IPS DF 4.7 (cell line): Measurements from ENCODE around the gene TRMT61A.

Source experiments
- DNase-seq: peaks from one replicate; pipeline ENCODE4 v3.0.0-alpha.2; 2013; ENCODE audit warnings: low spot score; ENCODE audit errors: extremely low read depth

Gene TRMT61A

DNA sequence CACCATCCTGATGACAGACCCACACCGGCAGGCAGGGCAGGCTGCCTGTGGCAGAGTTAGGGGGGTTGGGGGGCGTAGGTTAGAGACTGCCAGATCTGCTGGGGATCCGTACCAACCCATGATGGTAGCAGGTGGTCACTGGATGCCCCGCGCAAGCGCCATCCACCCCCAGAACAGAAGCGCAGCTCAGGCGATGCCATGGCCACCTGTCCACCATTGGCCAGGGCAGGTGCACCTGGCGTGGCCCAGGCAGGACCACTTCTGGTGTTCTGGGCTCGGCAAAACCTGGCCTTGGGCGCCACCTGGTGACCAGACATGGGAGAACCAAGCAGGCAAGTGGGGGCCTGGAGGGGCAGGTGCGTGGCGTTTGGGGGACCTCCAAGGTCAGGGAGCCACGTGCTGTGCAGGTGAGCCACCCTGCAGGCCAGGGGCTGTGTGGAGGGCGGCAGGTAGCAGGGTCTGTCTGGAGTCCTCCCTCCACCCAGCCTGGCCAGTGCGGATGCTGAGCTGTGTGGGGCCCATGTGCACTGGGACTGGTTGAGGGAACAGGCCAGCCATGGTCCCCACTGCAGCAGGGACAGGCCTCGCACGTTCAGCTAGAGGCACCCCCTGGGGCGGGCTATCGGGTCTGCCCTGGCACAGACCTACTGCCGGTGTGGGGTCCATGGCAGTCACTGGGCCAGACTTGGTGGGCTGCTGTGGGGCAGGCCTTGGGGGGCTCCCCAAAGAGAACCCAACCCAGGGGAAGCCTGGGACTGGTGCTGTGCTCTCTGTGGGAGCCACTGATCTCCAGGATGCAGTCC lies 17.9 kb downstream of the TRMT61A start:
- DNase-seq: no peak

DNA sequence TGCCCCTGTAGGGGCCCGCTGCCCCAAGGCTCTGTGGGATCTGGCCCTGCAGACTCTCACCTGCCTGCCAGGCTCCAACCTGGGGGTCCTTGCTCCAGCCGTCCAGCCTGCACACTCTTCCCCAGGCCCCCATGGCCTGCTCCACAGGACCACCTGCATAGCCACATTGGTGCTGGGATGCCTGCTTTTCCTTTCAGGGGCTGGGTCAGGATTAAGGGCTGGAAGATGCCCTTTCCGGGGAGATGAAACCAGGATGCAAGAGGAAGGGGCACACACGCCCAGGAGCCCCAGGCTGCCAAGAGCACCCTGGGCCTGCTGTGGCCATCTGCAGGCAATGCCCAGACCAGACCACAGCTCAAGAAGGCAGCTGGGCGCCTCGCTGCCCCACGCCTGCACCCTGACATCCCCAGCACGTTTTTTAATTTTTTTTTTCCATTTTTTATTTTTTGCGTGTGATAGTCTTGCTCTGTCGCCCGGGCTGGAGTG lies 18.5 kb downstream of the TRMT61A start:
- DNase-seq: no peak

DNA sequence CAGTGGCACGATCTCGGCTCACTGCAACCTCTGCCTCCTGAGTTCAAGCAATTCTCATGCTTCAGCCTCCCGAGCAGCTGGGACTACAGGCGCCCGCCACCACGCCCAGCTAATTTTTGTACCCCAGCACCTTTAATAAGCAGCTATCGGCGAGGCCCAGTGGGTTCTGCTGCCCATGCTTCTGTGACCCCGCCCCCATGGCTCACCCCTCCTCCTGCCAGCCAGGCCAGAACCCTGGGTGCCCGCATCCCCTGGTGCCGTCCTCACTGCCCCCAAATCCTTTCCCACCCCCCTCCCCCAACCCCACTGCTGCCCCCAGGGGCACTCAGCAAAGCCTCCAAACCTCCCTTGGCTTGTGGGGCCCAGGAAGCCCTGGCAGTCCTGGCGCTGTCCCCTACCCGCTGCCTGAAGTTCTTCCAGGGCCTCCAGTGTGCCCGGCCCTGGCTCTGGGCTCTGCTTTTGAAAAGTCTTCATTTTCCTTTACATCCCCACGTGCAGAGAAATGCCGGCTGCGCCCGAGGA lies 19.0 kb downstream of the TRMT61A start:
- no peak for DNase-seq

DNA sequence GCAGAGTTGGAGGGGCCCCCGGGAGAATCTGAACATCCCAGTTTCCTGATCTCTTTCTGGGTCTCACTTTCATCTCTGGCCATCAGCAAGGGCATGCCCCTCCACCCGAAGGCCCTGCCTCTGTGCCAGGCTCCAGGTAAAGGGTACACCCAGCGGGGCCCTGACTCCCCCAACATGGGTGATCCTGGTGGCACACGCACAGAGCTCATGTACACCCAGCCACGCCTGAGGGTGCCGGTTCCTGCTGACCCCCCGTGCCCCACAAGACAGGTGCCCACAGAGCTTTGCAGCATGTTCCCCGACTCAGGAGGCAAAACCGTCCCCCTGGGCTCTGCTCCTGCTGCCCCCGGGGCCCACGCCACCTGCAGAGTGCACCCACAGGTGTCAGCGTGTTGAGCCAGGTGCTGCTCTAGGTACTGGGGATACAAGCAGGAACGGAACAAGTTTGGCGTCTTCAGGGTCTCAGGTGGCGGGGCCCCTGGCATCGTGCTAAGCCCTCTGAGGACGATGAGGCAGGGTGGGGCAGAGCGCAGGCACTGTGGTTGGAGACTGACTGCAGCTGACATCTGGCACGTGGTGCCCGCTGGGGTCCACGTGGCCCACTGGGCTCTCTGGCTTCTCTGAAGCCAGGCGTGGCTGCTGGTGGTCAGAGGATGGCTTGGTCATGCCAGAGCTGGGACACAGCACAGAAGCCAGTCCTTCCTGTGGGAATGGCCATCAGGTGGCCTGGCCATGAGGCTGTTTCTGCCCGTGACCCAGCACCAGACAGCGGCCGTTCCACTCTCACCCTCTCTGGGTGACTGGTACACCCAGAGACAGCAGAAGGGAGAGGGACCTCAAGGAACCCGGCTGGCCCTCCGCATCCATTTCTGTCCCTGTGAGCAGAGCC lies 19.7 kb downstream of the TRMT61A start:
- DNase-seq: no peak

DNA sequence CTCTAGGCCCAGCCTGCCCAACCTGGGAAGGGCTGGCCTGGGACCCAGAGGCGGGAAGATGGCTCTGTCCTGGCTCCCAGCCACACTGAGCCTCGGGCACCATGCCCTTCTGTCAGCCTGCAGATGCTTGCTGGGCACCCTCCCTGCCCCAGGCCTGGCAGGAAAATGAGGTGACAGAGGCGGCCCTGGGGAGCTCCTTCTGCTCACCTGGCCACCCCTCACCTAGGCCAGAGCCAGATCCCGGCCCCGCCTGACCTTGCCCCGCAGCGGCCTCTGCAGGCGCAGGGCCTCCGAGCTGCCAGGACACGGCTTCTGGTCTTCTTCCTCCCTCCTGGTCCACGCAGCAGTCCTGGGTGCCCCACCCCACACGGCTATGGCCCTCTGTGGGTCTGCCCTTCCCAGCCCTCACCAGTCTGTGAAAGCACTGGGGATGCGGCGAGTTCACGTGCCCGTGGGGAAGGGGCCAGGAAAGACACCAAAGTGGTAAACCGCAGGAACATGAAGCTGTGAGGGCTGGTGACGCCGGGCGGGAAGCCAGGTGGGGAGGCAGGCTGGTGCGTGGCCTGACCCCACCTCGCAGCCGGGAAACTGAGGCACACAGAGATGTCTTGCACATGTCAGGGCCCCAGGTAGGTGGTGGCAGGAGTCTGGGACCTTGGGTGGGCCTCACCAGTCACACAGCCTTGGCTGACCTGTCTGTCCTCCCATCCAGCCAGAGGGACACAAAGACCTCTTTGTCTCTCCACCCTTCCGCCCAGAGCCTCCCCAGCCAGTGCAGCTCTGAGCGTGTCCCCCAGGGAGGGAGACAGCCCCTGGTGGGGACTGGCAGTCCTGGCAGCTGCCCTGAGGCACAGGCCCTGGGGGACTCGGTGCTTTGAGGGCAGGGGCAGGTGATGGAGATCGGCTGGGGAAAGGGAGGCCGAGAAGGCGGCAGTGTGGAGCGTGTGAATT lies 20.6 kb downstream of the TRMT61A start:
- DNase-seq: no peak

DNA sequence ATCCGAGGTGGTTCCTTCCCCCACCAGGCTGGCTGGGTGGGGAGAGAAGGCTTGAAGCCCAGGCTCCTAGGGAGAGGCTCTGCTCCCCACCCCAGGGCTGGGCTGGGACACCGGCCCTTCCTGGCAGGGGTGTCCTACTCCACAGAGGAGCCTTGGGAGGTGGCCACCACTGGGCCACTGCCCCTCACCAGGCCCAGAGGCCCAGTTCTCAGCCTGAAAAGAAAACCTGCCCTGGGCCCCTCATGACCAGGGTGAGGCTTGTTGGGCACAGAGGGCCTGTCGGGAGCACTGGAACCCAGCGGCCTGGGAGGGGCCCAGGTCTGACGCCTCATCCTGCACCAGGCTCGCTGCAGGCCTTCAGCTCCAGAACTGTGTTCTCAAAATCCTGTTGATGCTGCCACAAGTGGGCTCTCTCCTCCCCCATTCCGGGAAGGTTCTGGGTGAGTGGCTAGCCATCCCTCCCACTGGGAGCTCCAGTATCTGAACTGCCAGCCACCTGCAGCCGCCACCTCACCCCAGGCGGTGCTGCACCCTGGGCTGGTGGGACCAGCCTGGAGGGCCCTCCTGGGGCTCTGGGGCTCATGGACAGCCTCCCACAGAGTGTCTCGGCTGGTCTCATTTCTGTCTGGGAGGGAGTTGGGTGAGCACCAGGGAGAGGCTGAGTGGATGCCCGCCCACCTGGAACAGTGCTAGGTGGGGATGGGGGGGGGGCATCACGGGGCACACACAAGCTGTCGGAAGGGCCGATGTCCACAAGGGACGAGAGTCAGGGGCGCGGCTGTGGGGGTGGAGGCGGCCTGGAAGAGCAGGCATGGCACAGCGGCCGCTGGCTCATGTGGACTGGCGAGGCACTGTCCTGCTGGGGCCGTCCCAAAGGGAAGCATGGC lies 21.7 kb downstream of the TRMT61A start:
- no peak for DNase-seq

DNA sequence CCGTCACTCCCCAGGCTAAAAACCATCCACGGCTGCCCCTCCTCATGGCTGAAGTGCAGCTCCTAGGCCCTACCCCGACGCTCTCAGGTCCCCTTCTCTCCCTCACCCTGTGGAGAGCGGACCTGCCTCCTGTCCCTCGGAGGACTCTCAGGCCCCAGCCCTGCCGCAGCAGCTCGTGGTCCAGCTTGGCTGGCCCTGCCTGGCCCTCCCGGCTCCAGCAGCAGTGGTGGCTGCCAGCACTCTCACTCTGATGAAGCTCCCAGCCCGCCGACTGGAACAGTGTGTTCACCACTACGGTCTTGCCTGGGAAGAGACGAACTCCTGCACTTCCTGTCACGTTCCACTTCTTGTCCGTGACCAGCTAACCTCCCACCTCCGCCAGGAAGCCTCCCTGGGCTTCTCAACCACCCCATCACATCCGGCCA lies 22.4 kb downstream of the TRMT61A start:
- DNase-seq: no peak

DNA sequence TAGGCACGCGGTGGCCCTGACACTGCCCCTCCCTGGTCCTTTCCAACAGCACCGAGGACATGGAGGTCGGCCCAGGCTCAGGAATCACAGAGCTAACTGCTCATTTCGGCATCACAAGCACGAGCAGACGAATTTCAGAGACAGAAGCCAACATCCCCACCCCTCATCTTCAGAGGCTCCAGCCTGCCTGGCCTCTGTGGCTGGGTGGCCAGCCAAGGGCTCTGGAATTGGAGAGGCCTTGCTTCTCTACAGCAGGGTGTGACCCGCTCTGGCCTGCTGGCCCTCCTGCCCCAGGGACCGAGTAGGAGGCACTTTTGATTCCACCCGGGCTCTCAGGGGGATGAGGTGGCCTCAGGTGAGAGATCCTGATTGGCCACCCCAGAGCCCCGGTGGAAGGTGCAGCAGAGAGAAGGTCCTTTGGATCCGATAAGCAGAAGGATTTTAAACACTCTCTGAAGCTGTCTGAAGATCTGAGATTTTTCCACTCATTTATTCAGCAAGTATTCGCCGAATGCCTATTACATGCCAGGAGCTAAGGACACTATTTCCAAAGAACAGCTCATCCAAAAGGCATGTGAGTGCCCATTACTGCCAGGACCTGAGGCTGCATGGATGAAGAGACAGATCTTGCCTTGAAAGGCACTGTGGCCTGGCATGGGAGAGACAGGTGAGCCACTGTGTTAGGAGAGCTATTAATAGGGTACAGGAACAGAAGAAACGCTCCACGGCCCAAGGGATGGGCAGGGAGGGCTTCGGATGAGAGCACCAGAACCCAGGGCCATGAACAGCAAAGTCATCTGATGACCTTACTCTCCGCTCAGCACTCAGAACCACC lies 23.2 kb downstream of the TRMT61A start:
- no peak for DNase-seq

DNA sequence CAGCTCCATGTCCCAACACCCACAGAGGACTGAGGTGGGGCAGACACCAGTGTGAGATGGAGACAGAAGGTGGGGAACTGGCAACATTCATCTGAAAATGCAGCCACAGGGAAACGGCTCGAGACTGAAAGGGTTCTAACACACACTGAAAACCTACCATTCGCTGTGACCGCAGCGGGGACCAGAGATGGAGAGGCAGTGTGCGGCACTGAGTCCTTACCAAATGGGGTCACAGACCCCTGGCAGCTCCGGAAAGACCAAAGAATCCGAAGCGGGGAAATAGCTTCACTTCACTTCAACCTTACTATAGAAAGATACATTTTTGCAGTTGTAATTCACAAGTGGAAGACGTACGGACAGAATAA lies 23.8 kb downstream of the TRMT61A start:
- DNase-seq: no peak

DNA sequence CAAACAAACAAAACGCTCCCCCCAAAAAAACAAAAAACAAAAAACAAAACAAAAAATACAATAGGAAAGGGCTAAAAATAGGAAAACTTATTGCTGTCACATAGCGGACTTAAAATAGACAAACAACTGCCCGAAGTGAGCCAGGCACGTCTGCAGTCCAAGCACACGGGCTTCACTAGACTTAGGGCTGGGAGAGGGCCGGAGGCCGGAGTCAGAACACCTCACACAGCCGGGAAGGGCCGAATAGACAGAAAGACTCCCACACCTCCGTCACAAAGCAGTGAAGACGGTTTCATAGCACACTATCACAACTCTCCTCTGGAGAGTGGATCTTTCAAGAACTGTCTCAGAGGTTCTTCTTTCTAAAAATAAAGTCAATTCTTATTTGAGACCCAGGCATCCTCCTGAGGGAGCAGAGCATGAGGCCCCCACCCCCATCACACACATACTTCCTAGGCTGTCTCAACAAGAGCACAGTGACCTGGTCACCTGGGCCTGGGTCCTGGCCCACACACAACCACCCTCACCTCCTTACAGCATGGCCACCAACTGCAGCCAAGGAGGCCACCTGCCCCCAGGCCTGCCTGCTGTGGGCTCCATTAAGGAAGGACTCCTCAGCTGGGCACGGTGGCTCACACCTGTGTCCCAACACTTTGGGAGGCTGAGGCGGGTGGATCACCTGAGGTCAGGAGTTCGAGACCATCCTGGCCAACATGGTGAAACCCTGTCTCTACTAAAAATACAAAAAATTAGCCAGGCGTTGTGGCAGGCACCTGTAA lies 26.8 kb downstream of the TRMT61A start:
- no peak for DNase-seq

DNA sequence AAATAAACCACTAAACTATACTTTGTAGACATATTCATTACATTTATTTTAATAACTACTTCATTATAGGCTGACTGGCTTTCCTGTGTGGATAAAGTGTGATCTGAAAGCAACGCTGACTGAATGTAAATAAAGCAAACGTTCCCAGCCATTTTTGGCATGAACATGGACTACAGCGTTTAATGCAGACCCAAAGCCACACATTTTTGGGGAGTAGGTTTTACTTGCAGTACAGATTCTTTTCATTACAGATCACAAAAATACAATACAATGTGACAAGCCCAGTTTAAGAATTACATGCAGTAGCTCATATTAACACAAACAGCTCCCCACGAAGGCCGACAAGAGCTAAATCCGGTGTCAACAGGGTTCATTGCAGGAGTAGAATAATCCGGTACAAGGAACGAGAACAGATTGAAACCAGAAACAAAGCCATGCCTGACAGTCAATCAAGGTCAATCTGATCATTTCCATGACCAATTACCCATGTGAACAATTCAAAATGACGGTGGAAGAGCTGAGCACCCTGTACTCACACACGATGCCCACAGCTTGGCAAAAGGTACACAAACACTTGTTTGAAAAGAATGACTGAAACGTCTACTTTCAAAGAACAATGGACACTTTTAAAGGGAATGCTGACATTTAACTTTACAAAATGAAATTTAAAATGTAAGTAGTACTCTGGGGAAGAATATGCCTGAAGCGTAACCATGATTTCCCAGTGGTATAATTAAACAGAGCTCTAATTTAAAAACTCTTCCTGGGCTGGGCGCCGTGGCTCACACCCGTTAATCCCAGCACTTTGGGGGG lies 28.2 kb downstream of the TRMT61A start:
- DNase-seq: no peak

DNA sequence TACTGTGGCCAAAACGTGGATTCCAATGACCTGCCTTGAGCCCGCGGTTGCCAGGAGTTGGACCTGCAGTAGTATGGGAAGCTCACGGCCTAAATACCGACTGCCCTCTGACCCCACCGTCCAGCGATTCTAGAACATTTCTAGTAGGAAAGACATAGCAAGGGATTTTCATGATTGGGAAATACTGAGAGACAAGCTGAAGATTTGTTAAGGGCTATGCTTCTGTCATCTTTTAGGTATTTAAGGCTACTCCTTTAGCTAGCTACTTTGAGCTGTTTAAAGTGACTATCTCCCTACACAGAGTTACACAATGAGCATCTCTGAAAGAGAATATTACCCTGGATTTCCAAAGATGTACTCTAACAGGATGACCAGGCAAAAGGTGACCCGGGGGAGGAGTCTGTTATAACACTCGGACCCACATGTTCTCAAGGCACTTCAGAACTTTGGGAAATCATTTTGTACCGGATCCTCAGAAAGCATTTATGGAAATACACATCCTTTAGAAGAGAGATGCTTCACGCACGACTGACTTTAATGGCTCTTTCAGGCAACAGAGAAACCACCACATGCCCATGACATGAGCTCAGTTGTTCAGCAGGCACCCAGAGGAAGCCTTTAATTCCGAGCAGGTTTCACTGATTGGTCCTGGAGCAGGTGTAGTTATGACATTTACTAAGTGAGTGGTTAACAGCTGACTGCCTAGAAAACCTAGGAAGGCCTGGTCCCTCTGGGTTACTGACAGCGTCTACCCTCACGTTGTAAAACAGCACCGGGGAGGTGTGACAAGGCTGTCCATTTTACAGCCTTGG lies 29.3 kb downstream of the TRMT61A start:
- DNase-seq: no peak

DNA sequence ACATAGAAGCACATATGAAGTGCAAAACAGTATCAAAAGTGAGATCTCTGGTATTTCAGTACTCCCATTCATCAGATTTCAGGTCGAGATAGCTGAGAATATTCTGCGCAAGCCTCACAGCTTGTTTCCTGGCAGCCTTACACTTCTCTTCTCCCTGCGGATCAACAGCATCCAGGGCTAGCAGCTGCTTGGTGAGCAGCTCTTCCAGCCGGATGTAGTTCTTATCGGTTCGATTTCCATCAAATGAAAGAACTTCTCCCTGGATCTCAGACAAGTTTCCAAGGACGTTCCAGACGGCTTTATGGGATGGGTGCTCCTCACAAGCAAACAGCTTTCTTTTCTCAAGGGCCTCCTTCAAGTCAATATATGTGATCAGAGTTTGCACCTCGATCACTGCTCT lies 30.8 kb downstream of the TRMT61A start:
- no peak for DNase-seq

DNA sequence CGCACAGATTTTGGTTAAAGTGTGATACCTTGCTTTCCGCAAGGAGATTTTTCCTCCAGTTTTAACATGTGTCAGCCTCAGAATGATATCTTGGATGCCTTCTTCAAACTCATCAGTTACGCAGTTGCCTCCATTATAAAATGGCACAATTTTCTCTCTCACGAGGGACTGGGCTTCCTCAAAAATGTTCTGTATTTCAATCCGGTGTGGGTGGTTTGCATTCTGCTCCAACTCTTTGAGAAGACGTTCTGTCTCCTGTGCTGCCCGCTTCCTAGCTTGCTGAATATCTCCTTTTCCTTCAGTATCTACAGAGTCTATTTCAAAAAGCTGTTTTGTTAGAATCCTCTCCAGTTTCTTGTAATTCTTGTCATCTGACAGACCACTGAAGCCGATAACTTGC lies 31.7 kb downstream of the TRMT61A start:
- DNase-seq: no peak

DNA sequence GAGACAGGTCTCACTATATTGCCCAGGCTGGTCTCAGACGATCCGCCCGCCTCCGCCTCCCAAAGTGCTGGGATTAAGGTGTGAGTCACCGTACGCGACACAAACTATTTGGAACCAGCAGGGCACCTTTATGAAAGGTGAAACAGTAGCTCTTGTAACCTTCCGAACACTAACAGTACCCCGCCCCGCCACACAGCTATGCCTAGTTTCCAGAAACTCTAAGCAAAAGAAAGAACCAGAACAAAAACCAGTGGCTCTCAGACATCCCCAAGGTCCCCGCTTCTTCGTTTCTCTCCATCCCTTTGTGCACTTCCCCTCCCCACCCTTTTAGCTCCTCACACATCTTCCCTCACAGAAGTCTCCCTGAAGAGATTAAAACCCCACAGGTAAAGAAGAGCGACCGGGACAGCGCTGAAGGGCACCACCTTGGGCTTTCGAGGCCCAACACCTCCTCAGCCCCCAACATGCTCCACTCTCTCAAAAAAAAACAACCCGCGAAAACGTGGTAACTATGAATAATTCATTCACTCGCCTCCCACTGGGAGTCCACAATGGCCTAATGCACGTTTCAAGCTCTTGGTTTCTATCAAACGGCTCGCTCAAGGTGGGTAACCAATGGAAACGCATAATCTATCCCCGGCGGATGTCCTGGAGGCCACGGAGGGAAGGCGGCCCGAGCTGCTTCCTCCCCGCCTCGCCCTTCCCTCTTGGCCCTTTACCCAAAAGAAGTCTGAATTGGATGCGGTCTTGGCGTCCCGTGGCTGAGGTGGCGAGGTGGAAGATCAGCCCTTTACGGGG lies 32.6 kb downstream of the TRMT61A start:
- no peak for DNase-seq

DNA sequence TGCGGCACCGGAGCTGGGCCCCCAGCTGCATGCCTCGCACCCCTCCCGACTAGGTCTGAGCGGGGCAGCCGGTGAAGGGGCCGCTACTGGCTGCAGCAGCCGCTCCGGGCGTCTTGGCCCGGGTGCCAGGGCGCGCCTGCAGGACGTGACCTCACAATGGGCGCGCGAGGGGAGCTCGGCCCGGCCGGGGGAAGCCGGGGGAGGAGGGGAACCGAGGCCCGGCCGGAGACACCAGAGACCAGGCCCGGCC lies 33.1 kb downstream of the TRMT61A start:
- DNase-seq: no peak
